GM10847 (cell line): ENCODE measurements around the gene METTL15.

Source experiments
- POLR2A ChIP-seq: IDR thresholded peaks from 2 replicates; pipeline ENCODE4 v1.6.1; 2011; ENCODE audit not compliant: insufficient read length; ENCODE audit errors: extremely low read depth

The METTL15 gene

GRCh38 chr11:28106353-28107043, 1.7 kb upstream of the METTL15 start:
- no peak for TF ChIP-seq POLR2A

- TF ChIP-seq POLR2A = no peak
These were observed 918 bp upstream of the METTL15 start for GRCh38 chr11:28107191-28107749.

- no peak for TF ChIP-seq POLR2A
These were observed 770 bp downstream of the METTL15 start for GRCh38 chr11:28108958-28109357.

- peak; percentile 56 for TF ChIP-seq POLR2A
These were observed 2.1 kb downstream of the METTL15 start for GRCh38 chr11:28110108-28110820.

GRCh38 chr11:28110821-28111200, 2.6 kb downstream of the METTL15 start:
- no peak for TF ChIP-seq POLR2A

- TF ChIP-seq POLR2A = no peak
These were observed 5.9 kb downstream of the METTL15 start for GRCh38 chr11:28114116-28114515.

- TF ChIP-seq POLR2A = no peak
These were observed 6.5 kb downstream of the METTL15 start for GRCh38 chr11:28114731-28115130.

- no peak for TF ChIP-seq POLR2A
These were observed 9.5 kb downstream of the METTL15 start for GRCh38 chr11:28117712-28118111.

- no peak for TF ChIP-seq POLR2A
These were observed 15.0 kb downstream of the METTL15 start for GRCh38 chr11:28123151-28123581.

- no peak for TF ChIP-seq POLR2A
These were observed 24.4 kb downstream of the METTL15 start for GRCh38 chr11:28132548-28132947.

- no peak for TF ChIP-seq POLR2A
These were observed 25.0 kb downstream of the METTL15 start for GRCh38 chr11:28133146-28133545.

- TF ChIP-seq POLR2A = no peak
These were observed 29.2 kb downstream of the METTL15 start for GRCh38 chr11:28137366-28137765.

- TF ChIP-seq POLR2A = no peak
These were observed 29.6 kb downstream of the METTL15 start for GRCh38 chr11:28137832-28138231.

- no peak for TF ChIP-seq POLR2A
These were observed 31.7 kb downstream of the METTL15 start for GRCh38 chr11:28139841-28140415.

- TF ChIP-seq POLR2A = no peak
These were observed 32.7 kb downstream of the METTL15 start for GRCh38 chr11:28140689-28141455.
